Measurements from ENCODE around the gene NPPB. TPM values are rescaled to one million over a fixed set of nuclear protein-coding genes. Genes with fewer than 3 reads are reported as not detected.

Gene NPPB
- polyA plus RNA-seq, 1 experiment, result 0.38 TPM

- TF ChIP-seq, protein P1, sequence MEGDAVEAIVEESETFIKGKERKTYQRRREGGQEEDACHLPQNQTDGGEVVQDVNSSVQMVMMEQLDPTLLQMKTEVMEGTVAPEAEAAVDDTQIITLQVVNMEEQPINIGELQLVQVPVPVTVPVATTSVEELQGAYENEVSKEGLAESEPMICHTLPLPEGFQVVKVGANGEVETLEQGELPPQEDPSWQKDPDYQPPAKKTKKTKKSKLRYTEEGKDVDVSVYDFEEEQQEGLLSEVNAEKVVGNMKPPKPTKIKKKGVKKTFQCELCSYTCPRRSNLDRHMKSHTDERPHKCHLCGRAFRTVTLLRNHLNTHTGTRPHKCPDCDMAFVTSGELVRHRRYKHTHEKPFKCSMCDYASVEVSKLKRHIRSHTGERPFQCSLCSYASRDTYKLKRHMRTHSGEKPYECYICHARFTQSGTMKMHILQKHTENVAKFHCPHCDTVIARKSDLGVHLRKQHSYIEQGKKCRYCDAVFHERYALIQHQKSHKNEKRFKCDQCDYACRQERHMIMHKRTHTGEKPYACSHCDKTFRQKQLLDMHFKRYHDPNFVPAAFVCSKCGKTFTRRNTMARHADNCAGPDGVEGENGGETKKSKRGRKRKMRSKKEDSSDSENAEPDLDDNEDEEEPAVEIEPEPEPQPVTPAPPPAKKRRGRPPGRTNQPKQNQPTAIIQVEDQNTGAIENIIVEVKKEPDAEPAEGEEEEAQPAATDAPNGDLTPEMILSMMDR (IDR thresholded peaks at IDR 0.05; ENCODE audit: insufficient read depth, low read depth, low read length), result no peak
- POLR2A ChIA-PET, result no interaction called here
- H3K36me3 ChIP-seq (ENCODE audit: control insufficient read depth, insufficient read depth, low read length), result no peaks in the 10 kb centered on the region
- peaks cover 7% of the 10 kb centered on the region for H3K27me3 ChIP-seq (ENCODE audit: control insufficient read depth, insufficient read depth, low read length)
- CTCF ChIA-PET, result interaction anchor here (1.1 to 3.0 kb wide), 4 partner anchors 24 to 33 kb away, joined by 3 to 8 read pairs (median 4); no protein-coding TSS in a partner anchor
- no peak overlapping the region for H3K4me3 ChIP-seq (ENCODE audit: low read depth, low read length)
- no peak for DNase-seq (ENCODE audit: low read depth)
These were observed 11.0 kb upstream of the NPPB start for GRCh38 chr1:11869650-11870207.

DNA sequence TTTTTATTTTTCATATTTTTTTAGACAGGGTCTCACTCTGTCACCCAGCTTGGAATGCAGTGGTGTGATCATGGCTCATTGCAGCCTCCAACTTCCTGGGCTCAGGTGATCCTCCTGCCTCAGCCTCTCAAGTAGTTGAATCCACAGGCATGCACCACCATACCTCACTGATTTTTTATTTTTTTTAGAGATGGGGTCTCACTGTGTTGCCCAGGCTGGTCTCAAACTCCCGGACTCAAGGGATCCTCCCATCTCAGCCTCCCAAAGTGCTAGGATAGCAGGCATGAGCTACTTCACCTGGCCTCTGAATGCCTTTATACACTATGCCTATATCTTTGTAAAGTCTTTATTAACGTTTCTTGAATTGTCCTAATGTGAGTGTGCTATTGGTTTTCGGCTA is 10.4 kb upstream of the NPPB start:
- CTCF ChIA-PET, result interaction anchor here (0.5 to 3.0 kb wide), 2 partner anchors 24 to 104 kb away, joined by 3 to 8 read pairs; no protein-coding TSS in a partner anchor
- Histone ChIP-seq H3K36me3 (ENCODE audit: control insufficient read depth, insufficient read depth, low read length) (no peaks in the 10 kb centered on the region), H3K4me3 (ENCODE audit: low read depth, low read length) (no peak overlapping the region), H3K27me3 (ENCODE audit: control insufficient read depth, insufficient read depth, low read length) (peaks cover 6% of the 10 kb centered on the region)
- DNase-seq (ENCODE audit: low read depth), result no peak
- POLR2A ChIA-PET, result no interaction called here
- TF ChIP-seq, protein P1 (IDR thresholded peaks at IDR 0.05; ENCODE audit: insufficient read depth, low read depth, low read length), result no peak

- Histone ChIP-seq H3K27me3 (ENCODE audit: control insufficient read depth, insufficient read depth, low read length) (peaks cover 4% of the 10 kb centered on the region), H3K4me3 (ENCODE audit: low read depth, low read length) (no peak overlapping the region), H3K36me3 (ENCODE audit: control insufficient read depth, insufficient read depth, low read length) (no peaks in the 10 kb centered on the region)
- POLR2A ChIA-PET, result no interaction called here
- TF ChIP-seq, protein P1 (IDR thresholded peaks at IDR 0.05; ENCODE audit: insufficient read depth, low read depth, low read length), result no peak
- CTCF ChIA-PET, result interaction anchor here (1.1 kb wide), 1 partner anchor 14 kb away, joined by 4 read pairs; no protein-coding TSS in a partner anchor
- DNase-seq (ENCODE audit: low read depth), result no peak
These were observed 9.7 kb upstream of the NPPB start for GRCh38 chr1:11868331-11868980.

- ChIA-PET CTCF (interaction anchor here (1.1 to 1.5 kb wide), 2 partner anchors 20 to 24 kb away, joined by 3 read pairs; no protein-coding TSS in a partner anchor), POLR2A (no interaction called here)
- no peak for DNase-seq (ENCODE audit: low read depth)
- Histone ChIP-seq H3K4me3 (ENCODE audit: low read depth, low read length) (no peak overlapping the region), H3K36me3 (ENCODE audit: control insufficient read depth, insufficient read depth, low read length) (no peaks in the 10 kb centered on the region), H3K27me3 (ENCODE audit: control insufficient read depth, insufficient read depth, low read length) (peaks cover 12% of the 10 kb centered on the region)
- TF ChIP-seq, protein P1 (IDR thresholded peaks at IDR 0.05; ENCODE audit: insufficient read depth, low read depth, low read length), result no peak
These were observed 4.1 kb upstream of the NPPB start for GRCh38 chr1:11862890-11863289.

DNA sequence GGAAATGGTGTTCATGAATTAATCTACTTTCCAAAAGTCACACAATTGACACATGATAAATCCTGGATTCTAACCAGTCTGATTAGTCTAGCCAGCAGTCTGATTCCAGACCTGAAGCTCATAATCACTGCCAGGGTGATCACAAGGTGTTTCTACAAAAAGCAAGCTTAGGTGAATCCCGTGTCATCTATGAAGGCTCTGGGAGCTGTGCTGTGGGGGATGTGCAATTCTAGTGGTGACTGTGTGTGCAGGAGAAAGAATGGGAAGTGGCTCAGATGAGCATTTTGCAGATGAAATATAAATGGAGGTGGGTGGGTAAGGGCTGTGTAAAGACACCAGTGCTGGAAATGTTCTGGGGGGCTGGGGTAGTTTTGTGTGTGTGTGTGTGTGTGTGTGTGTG is 1.8 kb upstream of the NPPB start:
- Histone ChIP-seq H3K4me3 (ENCODE audit: low read depth, low read length) (no peak overlapping the region), H3K36me3 (ENCODE audit: control insufficient read depth, insufficient read depth, low read length) (no peaks in the 10 kb centered on the region), H3K27me3 (ENCODE audit: control insufficient read depth, insufficient read depth, low read length) (peaks cover 17% of the 10 kb centered on the region)
- CTCF ChIA-PET, result interaction anchor here (1.8 kb wide), 1 partner anchor 32 kb away, joined by 4 read pairs; no protein-coding TSS in a partner anchor
- no peak for DNase-seq (ENCODE audit: low read depth)
- TF ChIP-seq, protein P1 (IDR thresholded peaks at IDR 0.05; ENCODE audit: insufficient read depth, low read depth, low read length), result no peak
- POLR2A ChIA-PET, result no interaction called here

Data from BJ (cell line).